Stimulated activated CD4-positive, alpha-beta T cell treated with anti-CD3 and anti-CD28 coated beads, TNF-alpha, amount 100 ng/mL, for 4 hours (primary cell): ENCODE measurements around the gene NEMP1.
"Not testable (repeated sequence)": the region's sequence is repeated elsewhere in the genome, so short reads cannot be mapped to it uniquely, and the experiment has no call there.

ENCODE experiments used
- DNase-seq, 3 experiments: peaks; one replicate each; pipeline ENCODE4 v3.0.0-alpha.2; 2020; ENCODE audit warnings: low read depth in 3 of 3

Gene NEMP1

GRCh38 chr12:57057067-57057751 lies 21.4 kb downstream of the NEMP1 start:
- no peak for DNase-seq

GRCh38 chr12:57055824-57056223 lies 22.8 kb downstream of the NEMP1 start:
- DNase-seq, result no peak

- DNase-seq, result not testable (repeated sequence)
Measured at GRCh38 chr12:57053901-57054300, 24.7 kb downstream of the NEMP1 start.

- not testable (repeated sequence) for DNase-seq
Measured at GRCh38 chr12:57053146-57053545, 25.4 kb downstream of the NEMP1 start.

- no peak for DNase-seq
Measured at GRCh38 chr12:57051011-57051410, 27.6 kb downstream of the NEMP1 start.

- no peak for DNase-seq
Measured at GRCh38 chr12:57049890-57050289, 28.7 kb downstream of the NEMP1 start, which contains the start of gene MYO1A. Gene MYO1A, minus strand, starts transcription at chr12:57050129. Its CDS starts 1,806 bp downstream, at chr12:57048323.

- DNase-seq, result no peak
Measured at GRCh38 chr12:57049119-57049446, 29.5 kb downstream of the NEMP1 start.

- DNase-seq, result no peak
Measured at GRCh38 chr12:57048423-57049118, 30.0 kb downstream of the NEMP1 start.

GRCh38 chr12:57047981-57048380 lies 30.6 kb downstream of the NEMP1 start:
- DNase-seq, result no peak

GRCh38 chr12:57046947-57047890 lies 31.4 kb downstream of the NEMP1 start:
- no peak for DNase-seq

- DNase-seq, result no peak
Measured at GRCh38 chr12:57046086-57046791, 32.4 kb downstream of the NEMP1 start.

GRCh38 chr12:57044889-57045288 lies 33.7 kb downstream of the NEMP1 start:
- no peak for DNase-seq

GRCh38 chr12:57044468-57044867 lies 34.1 kb downstream of the NEMP1 start:
- no peak for DNase-seq

- no peak for DNase-seq
Measured at GRCh38 chr12:57042695-57043094, 35.9 kb downstream of the NEMP1 start.

- no peak for DNase-seq
Measured at GRCh38 chr12:57040750-57041149, 37.8 kb downstream of the NEMP1 start.

- no peak for DNase-seq
Measured at GRCh38 chr12:57040211-57040610, 38.4 kb downstream of the NEMP1 start.

- DNase-seq, result no peak
Measured at GRCh38 chr12:57039016-57039798, 39.4 kb downstream of the NEMP1 start.

GRCh38 chr12:57037264-57037663 lies 41.3 kb downstream of the NEMP1 start:
- no peak for DNase-seq

- no peak for DNase-seq
Measured at GRCh38 chr12:57033431-57033830, 45.2 kb downstream of the NEMP1 start.

GRCh38 chr12:57031789-57032188 lies 46.8 kb downstream of the NEMP1 start:
- DNase-seq, result no peak
